RKO (cell line): ENCODE data around the gene WDR19.
"Not testable (repeated sequence)": the region's sequence is repeated elsewhere in the genome, so short reads cannot be mapped to it uniquely, and the experiment has no call there.

Source experiments
- DNase-seq: peaks from one replicate; pipeline ENCODE4 v3.0.0-alpha.2; 2016; ENCODE audit warnings: low spot score

Gene WDR19

DNA sequence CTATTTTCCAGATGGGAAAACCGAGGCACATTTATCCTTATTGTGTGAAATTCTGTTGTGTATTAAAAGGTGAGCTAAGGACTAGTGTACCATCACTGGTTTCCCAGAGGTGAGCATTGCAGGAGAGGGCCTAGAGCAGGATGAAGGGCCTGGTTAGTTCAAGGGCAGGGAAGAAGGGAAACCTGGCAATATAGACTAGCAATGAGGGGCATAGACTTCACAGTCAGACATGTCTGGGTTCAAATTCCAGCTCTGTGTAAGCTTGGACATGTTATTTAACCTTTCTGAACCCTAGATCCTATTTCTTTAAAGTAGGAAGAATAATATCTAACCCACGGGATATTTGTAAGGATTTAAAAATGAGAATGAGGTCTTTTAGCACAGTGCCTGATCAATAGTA lies 50.8 kb downstream of the WDR19 start:
- no peak for DNase-seq

DNA sequence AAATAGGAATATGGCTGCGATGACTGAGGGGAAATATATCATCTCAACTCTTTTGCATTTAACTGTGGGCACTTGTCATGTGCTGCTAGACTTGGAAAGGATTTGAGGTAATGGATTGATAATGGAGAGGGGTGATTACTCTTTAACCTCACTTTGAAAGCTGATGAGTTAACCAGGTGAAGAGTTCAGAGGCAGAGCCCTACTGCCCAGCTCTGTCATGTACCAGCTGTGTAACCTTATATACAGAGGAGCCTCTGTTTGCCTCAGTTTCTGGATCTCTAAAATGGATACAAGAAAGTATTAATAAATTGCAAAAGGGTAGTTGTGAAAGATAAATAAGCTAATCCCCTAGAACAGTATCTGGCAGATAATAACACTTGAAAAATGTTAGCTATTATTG lies 51.5 kb downstream of the WDR19 start:
- no peak for DNase-seq

DNA sequence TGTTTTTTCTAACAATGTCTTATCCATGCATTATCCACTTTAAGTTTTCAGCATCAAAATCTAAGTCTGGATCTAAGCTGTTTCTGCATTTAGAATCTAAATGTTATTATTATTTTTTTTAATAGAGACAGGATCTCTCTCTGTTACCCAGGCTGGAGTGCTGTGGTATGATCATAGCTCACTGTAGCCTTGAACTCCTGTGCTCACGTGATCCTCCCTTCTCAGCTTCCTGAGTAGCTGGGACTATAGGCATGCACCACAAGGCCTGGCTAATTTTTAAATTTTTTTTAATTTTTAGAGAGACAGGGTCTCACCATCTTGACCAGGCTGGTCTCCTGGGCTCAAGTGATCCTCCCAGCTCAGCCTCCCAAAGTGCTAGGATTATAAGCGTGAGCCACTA lies 52.7 kb downstream of the WDR19 start:
- DNase-seq, result no peak

DNA sequence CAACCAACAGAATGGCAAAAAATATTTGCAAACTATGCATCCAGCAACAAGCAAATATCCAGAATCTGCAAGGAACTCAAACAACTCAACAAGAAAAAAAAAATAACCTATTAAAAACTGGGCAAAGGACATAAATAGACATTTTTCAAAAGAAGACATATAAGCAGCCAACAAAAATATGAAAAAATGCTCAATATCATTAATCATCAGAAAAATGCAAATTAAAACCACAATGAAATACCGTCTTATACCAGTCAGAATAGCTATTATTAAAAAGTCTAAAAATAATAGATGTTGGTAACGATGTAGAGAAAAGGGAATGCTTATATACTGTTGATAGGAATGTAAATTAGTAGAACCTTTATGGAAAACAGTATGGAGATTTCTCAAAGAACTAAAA lies 53.4 kb downstream of the WDR19 start:
- DNase-seq, result no peak

DNA sequence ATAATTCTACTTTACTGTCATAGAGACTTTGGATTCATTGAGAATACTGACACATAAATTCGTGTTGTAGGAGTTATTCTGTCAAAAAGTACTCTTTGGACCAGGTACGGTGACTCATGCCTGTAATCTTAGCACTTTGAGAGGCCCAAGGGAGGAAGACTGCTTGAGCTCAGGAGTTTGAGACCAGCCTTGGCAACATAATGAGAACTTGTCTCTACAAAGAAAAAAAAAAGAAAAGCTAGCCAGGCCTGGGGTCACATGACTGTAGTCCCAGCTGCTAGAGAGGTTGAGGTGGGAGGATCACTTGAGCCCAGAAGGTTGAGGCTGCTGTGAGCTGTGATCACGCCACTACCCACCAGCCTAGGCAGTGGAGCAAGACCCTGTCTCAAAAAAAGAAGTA lies 54.9 kb downstream of the WDR19 start:
- no peak for DNase-seq

DNA sequence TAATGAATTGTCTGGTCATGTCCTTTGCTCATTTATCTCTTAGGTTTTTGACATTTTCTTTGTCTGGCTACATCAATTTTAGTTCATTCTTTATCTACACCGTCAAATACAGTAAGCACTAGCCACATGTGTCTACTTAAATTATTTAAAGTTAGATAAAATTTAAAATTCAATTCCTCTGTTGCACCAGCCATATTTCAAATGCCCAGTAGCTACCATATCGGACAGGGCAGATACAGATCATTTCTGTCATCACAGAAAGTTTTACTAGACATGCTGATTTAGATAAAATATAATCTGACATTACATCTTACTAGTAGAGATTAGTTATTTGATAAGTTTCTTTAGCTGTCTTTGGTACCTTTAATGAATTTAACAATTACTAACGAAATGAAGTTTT lies 61.1 kb downstream of the WDR19 start:
- no peak for DNase-seq

DNA sequence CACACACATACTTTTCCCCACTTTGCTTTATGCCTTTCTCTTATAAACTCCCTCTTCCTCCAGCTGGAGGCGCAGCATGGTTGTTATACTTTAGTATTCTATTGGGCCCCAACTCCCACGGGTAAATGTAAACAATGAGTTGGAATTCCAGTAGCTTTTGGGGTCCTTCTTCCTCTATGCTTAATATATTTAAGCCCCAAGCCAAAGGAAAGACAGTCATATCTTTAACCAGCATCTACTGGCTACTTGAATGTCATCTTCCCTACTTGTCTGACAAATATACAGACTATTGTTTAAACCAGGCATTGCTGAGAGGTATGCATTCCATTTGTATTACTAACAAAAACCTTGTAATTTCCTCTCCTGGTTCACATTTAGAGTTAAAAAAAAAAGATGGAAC lies 72.9 kb downstream of the WDR19 start:
- DNase-seq, result peak; percentile 8

DNA sequence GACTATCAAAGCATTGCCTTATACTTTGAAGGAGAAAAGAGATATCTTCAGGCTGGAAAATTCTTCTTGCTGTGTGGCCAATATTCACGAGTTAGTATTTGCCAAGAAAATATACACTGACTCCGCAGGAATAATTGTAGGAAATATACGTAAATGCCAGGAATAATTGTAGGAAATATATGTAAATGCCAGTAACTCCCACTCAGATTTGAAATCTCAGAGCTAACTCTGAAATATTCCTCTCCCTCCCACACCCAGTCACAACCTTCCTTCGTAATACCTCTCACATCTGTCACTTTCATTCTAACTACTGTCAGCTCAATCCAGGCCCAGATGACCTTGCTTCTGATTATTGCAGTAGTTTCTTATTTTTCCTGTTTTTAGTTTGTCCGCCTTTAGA lies 73.5 kb downstream of the WDR19 start:
- no peak for DNase-seq

DNA sequence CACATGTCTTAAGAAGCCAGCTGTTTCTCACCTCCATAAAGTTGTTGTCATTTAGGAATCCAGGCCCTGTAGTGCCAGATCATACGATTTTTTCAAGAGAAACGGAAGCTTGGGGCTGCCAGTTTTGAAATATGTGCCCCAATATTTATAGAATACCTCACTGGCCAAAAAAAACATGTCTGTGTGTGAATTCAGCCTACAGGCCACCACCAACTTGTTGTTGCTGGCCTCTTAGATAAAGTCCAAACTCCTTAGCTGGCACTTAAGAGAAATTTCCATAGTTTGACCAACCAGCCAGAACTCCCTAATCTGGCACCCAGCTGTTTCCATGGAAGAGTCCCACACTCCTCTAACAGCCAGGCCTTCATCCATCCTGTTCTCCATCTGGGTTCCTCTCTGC lies 74.1 kb downstream of the WDR19 start:
- no peak for DNase-seq

DNA sequence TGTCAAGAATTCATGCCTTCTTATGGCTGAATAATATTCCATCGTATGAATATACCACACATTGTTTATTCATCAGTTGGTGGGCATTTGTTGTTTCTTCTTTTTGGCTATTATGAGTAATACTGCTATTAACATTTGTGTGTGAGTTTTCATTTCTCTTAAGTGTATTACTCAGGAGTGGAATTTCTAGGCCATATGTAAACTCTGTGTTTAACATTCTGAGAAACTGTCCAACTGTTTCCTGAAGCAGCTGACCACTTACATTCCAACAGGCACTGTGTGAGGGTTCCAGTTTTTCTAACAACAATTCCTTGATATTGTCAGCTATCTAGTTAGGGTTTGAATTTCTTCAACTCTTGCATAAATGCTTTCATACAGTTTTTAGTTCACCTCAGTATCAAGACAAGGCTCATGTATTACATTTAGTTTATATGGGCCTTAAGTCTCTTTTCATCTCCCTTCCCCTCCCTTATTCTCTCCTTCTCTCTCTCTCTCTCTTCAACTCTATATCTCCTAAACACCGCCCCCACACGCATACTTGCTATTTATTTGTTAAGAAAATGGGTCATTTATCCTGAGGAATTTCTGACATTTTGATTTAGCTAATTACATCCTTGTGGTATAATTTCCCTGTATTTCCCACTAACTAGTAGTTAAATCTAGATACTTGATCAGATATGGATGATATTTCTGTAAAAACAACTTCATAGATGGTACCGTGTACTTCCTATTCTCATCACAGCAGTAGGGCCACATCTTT lies 77.4 kb downstream of the WDR19 start:
- no peak for DNase-seq

DNA sequence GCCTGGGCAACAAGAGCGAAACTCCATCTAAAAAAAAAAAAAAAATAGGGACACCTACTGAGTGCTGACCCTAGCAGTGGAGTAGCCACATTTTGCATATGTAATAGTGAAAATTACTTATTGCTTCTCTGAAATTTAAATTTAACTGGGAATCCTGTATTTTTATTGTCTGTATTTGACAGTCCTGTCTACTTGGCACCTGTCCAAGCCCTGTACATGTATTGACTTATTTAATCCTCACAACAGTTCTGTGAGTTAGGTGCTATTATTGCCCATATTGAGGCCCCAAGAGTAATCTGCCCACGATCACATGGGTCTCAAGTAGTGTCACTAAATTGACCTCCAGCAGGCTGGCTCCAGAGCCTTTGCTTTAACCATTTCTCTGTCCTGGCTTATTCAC lies 81.6 kb downstream of the WDR19 start:
- DNase-seq, result no peak

DNA sequence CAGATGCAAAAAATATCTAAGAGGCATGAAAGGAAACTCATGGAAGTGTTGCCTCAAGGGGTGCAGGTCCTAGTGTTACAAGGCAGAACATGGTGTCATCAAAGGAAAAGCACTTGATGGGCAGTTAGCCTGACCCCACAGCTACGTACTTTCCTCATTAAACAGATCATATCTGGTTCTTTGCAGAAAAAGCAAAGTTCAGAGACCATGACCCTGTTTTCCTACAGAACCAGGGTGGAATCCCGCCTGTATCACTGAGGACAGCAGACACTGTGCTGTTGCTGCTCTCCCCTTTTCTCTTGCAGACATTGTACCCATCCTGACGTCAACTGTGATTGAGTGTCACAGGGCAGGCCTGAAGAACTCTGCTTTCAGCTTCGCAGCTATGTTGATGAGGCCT lies 92.2 kb downstream of the WDR19 start:
- no peak for DNase-seq

DNA sequence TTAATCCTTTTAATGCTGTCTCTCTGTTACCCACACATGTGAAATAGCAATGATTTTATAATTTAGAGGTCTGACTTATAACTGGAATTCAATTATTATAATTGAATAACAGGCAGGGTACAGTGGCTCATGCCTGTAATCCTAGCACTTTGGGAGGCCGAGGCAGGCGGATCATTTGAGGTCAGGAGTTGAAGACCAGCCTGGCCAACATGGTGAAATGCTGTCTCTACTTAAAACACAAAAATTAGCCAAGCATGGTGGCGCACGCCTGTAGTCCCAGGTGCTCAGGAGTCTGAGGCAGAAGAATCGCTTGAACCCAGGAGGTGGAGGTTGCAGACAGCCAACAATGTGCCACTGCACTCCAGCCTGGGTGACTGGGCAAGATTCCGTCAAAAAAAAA lies 95.3 kb downstream of the WDR19 start:
- not testable (repeated sequence) for DNase-seq

DNA sequence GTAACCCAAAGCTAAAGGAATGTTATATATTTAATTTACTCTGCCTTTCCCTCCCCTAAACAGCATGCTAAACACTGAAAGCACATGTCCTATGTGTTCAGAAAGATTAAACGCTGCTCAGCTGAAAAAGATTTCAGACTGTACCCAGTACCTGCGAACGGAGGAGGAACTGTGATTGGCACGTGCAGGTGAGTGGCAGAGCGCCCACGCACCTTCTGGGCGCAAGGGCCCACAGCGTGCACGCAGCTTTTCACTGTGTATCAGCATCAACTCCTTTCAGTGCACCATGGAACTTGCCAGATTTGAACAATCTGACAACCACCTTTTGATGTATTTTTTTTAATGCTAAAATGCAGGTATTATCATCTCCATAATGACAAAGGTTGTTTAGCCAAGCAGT lies 96.1 kb downstream of the WDR19 start:
- DNase-seq, result no peak

DNA sequence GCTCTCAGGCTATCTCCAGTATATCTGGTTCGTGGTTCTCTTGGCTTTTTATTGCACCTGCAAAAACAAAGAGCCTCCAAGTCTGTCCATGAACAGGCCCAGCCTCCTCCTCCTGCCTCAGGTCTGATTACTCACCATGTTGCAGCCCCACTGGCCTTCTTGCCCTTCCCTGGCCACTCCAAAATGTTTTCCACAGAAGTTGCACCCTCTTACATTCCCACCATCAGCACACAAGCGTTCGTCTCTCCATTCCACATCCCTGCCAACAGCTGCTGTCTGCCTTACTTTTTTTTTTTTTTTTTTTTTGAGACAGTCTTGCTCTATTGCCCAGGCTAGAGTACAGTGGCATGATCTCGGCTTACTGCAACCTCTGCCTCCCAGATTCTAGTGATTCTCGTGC lies 97.1 kb downstream of the WDR19 start:
- DNase-seq, result no peak

DNA sequence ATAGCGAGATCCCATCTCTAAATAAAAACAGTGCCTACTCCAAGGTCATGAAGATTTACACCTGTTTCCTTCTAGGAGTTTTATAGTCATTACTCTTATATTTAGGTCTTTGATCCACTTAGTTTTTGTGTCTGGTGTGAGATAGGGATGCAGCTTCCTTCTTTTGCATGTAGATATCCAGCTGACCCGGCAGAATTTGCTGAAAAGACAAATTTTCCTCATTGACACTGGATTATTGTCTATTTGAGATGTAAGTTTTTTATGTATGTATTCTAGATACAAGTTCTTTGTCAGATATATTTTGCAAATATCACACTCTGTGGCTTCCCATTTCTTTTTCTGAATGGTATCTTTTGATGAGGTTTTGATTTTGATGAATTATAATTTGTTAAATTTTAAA lies 98.4 kb downstream of the WDR19 start:
- DNase-seq, result no peak

DNA sequence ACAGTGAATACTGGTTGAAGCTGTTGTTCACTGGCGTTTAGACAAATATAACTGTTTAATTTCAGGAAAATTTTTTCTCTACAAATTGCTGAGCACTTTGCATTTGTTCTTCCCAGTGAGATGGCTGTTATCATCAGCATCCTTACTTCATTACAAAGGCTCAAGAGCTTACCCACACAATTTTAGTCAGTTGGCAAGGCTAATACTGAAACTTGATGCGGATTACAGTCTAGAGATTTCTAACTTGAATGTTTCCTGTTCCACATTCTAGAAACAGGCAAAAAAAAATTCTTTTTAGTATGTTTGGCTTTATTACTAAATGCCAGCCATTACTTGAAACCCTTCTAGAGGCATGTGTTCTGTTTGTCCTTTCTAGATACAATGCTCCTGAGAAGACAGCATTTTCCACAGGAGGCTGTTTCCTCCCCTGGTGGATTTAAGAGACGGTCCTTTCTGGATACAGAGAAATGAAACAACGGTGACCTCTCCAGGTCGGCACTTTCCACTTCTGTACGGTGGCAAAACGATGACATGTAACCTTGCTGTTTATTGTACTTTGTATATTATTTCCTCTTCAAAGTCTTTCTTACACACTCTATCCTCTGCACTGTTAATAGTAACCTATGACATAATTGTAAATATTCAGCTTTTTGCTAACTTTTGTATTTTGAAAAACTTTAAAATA lies 102.9 kb downstream of the WDR19 start:
- no peak for DNase-seq

DNA sequence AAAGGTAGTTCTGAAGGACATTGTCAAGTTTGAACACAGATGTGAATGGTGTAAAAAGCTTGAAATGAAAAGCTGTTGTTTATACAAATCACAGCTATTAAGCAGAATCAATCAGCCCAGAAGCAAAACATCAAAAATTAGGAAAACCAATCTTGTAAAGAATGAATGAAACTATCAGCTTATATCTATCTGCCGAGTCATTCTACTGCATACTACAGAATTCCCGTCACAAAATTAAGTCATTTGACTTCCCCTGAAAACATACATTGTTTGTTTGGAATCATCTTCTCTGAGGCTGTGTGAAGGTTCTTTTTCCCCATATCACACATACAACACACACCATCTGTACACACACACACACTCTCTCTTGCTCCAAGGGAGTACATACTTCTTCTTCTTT lies 103.5 kb downstream of the WDR19 start:
- no peak for DNase-seq

DNA sequence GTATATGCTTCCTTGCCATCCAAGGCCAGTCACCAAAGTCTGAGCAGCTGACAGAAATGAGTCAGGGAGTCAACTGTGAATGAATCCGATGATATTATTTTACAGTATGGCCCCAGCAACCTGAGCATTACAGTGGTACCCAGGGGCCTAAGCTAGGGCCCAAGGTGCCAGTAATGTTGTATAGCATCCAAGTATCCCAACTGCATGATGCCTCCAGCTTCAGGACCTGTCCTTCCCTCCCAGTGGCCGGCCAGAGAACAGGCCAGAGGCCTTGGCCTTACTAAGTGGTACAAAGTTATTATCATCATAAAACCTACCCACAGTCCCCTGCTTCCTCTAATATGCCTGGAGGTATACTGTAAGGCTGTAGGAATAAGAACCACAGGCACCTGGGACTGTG lies 103.9 kb downstream of the WDR19 start:
- no peak for DNase-seq

DNA sequence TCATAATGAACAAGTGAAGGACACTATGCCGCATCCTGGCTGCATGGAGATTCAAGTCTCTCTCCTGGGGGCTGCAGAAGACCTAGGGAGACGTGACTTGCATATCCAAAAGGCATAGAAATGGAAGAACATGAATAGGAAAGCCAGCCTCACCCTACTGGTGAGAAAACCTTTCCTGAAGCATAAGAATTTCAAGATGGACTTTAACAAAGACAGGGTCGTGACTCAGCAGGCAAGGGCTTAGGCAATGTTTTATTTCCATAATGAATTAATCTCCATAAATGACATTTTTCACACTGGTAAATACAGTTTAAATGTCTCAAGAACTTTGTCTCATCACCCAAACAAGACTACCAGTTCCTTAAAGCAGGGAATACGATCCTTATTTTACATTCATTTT lies 104.9 kb downstream of the WDR19 start:
- no peak for DNase-seq

DNA sequence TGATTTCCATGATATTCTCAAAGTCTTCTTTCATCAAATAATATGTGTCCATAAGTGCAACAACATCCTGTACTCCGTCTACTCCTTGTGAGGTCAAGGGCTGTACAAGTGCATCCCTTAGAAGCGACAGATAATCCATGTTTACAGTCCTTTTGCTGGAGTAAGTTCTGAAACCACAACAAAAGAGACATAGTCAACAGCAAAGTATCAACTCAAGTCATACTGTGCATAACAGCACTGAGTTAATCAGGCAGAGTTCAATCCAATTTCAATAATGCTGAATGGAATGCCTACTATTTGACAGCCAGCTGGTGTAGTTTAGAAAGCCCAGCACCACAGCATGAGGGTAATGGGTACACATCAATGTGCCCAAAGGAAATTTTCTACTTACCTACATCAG lies 109.4 kb downstream of the WDR19 start:
- no peak for DNase-seq

DNA sequence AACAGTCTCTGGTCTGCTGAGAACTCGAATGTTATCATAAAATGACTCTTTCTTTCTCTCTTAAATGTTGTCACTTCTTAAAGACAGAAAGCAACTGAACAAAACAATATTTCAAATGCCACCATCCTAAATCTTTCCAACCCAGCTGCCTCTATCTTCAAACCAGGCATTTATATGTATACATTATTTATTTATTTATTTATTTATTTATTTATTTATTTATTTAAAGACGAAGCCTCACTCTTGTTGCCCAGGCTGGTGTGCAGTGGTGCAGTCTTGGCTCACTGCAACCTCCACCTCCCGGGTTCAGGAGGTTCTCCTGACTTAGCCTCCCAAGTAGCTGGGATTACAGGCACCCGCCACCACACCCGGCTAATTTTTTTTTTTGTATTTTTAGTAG lies 110.1 kb downstream of the WDR19 start:
- not testable (repeated sequence) for DNase-seq

DNA sequence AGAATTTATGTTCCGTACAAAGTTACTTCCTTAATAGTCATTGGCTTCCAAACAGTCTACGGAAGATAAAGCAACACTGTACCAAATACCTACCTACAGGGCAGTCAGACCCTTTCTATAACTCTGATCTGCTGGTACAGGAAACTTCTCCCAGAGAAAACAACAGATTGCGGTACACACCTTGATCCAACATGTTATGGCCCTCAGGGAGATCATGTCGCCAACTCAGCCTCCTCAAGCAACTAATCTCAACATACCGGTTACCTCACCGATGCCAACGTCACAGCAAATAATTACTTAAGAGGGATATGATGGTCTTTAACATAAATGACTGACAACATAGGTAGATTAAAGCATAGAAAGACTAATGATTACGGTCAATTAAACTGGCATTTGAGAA lies 113.5 kb downstream of the WDR19 start:
- DNase-seq, result no peak

DNA sequence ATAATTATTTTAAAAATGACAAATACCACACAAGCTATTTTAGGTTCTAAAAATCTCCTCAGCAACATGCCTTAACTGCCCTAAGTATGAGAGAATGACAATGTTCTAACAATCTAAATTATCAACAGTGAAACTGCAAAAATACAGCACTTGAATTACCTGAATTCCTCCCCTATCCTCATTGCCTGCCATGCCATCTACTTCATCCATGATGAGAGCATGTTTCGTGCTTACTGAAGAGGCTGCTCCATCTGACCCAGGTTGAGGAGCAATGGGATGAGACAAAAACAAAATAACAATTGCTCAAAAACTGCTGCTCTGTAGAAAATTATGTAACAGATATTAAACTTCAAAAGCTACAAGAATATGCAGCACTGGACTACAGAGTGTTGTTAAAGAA lies 120.6 kb downstream of the WDR19 start:
- DNase-seq, result no peak
